Lower leg skin (tissue), 3 donors: ENCODE results near the gene NXPH2.

ENCODE experiments used
- POLR2A ChIP-seq, 2 donors: fragments of 450-650 bp; IDR thresholded peaks; one replicate each; pipeline ENCODE4 v1.6.1; 2016 to 2017; ENCODE audit warnings: antibody characterized with exemption in 2 of 2, mild to moderate bottlenecking in 1 of 2, moderate library complexity in 1 of 2
- TF ChIP-seq, protein P1 (sequence below), 3 donors: fragments of 450-650 bp; IDR thresholded peaks; one replicate each; pipeline ENCODE4 v1.5.1; 2016; ENCODE audit warnings: antibody characterized with exemption in 3 of 3, mild to moderate bottlenecking in 3 of 3, moderate library complexity in 2 of 3

DNA sequence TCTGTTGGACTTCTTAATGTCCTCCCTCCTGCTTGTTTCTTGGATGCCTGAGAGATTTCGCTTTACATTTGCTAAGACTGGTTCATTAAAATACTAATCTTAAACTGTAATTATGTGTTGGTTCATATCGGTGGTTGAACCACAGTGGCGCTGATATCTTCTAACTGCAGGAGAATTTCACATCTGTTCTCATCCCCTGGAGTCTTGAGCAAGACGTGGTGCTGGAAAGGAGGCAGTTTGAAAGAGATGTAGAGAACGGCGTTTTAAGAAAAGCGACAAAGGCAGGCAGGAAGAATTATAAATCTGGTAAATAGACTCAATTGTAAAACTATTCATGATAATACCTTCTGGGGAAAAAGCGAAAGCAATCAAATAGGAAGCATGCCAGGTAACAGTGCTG lies 79.5 kb downstream of the NXPH2 start:
- TF ChIP-seq, protein P1, sequence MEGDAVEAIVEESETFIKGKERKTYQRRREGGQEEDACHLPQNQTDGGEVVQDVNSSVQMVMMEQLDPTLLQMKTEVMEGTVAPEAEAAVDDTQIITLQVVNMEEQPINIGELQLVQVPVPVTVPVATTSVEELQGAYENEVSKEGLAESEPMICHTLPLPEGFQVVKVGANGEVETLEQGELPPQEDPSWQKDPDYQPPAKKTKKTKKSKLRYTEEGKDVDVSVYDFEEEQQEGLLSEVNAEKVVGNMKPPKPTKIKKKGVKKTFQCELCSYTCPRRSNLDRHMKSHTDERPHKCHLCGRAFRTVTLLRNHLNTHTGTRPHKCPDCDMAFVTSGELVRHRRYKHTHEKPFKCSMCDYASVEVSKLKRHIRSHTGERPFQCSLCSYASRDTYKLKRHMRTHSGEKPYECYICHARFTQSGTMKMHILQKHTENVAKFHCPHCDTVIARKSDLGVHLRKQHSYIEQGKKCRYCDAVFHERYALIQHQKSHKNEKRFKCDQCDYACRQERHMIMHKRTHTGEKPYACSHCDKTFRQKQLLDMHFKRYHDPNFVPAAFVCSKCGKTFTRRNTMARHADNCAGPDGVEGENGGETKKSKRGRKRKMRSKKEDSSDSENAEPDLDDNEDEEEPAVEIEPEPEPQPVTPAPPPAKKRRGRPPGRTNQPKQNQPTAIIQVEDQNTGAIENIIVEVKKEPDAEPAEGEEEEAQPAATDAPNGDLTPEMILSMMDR (IDR thresholded peaks at IDR 0.05): no peak
- TF ChIP-seq POLR2A (IDR thresholded peaks at IDR 0.05): no peak
